ENCODE measurements around the gene ADAM22. TPM values are rescaled to one million over a fixed set of nuclear protein-coding genes. Genes with fewer than 3 reads are reported as not detected.

ADAM22 gene
- total and polyA plus RNA-seq, 4 donors: 0.04 to 0.61 (median 0.15) TPM

Other genes with a start within 250 kb of the ADAM22 start
- 10 to 100 TPM in 1 of 2 donors, 1 to 10 TPM in 1; 4.6 to 14.4 TPM for gene SLC25A40, start 57.9 kb upstream of the ADAM22 start, total RNA-seq
- gene SLC25A40, start 57.9 kb upstream of the ADAM22 start, polyA plus RNA-seq: 1 to 10 TPM; 3.5 to 4.1 TPM
- 10 to 100 TPM in 1 of 2 donors, 1 to 10 TPM in 1; 4.0 to 27.0 TPM for gene DBF4, start 57.8 kb upstream of the ADAM22 start, total RNA-seq
- 1 to 10 TPM; 2.3 to 3.4 TPM for gene DBF4, start 57.8 kb upstream of the ADAM22 start, polyA plus RNA-seq

All from liver (tissue), 4 donors.